Measurements from ENCODE around the gene CENPC.
A peak's percentile ranks its signal among the peaks of the same experiment; 100 is the strongest.
"Not testable (repeated sequence)": the region's sequence is repeated elsewhere in the genome, so short reads cannot be mapped to it uniquely, and the experiment has no call there.

Gene CENPC, protein sequence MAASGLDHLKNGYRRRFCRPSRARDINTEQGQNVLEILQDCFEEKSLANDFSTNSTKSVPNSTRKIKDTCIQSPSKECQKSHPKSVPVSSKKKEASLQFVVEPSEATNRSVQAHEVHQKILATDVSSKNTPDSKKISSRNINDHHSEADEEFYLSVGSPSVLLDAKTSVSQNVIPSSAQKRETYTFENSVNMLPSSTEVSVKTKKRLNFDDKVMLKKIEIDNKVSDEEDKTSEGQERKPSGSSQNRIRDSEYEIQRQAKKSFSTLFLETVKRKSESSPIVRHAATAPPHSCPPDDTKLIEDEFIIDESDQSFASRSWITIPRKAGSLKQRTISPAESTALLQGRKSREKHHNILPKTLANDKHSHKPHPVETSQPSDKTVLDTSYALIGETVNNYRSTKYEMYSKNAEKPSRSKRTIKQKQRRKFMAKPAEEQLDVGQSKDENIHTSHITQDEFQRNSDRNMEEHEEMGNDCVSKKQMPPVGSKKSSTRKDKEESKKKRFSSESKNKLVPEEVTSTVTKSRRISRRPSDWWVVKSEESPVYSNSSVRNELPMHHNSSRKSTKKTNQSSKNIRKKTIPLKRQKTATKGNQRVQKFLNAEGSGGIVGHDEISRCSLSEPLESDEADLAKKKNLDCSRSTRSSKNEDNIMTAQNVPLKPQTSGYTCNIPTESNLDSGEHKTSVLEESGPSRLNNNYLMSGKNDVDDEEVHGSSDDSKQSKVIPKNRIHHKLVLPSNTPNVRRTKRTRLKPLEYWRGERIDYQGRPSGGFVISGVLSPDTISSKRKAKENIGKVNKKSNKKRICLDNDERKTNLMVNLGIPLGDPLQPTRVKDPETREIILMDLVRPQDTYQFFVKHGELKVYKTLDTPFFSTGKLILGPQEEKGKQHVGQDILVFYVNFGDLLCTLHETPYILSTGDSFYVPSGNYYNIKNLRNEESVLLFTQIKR

DNA sequence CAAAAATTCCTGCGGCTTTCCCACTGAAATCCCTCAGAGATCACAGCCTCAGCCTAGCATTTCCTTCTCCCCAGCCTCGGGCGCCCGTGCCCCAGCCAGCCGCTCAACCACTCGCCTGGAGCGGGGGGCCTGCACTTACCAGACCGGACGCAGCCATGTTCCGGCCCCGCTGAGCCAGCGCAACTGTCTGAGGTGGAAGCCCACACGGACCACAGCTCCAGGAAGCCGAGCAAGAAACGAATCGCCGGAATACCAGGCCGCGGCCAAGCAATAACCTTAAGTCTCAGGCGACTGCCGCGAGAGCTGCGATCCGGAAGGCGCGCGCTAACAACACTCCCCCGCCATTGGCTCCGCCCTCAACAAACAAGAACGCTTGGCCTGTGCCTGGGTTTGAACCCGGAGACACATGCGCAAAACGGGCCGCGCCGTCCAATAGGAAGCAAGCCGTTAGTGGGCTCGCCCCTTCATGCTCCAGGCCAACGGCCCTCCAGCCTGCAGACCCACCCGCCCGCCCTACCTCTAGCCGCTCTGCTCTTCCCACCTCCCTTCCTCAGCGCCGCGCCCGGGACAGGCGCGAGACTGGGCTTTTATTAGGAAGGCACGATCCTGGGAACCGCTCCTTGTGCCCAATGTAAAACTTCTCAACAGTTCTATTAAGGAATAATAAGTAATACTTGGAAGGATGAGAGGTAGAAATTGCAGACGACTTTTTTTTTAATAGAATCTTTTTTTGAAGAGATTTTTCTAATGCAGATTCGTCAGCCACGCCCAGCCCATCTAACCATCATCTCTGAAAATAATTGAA is at the start of gene CENPC:
CENPC (minus strand) TSS at position 305 of the 805 bp plus-strand sequence; CDS start at position 157, 148 bp downstream.
- DNase-seq = peak; percentile 71 to 93

DNA sequence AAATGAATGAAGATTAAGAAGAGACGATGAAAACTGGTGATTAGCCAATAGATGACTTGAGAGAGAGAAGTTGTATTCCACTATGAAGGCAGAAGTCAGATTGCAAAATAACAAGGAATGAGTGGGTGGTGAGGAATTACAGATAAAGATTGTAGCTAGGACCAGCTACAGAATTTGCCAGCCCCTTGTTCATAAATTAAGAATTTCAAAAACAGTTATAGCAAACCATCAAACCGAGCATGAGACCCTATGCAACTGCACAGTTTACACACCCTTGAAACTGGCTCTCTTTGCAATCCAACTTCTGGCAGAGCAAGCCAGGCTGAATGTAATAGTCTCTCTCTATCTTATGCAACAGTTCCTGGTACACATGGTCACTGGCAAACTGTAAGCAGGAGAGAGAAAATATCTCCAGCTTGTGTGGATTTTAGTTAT is 48.5 kb upstream of the CENPC start:
- DNase-seq = no peak

DNA sequence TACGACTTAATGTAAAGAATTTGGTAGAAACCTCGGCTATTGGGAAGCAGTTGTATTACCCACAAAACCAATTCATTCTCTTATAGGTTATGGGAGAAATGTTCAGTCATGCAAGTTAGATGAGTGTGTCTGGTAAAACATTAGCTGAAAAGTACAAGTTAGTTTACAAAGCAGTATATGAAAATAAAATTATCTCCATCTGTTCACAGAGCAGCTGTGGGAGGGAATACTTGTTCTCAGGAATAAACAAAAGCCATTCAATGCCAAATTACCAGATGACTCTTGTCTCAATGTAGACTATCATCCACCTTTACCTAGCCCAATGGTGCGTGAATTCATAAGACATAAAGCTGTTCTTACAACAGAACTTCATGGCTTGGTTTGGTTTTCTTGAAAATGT is 41.9 kb upstream of the CENPC start:
- no peak for DNase-seq

DNA sequence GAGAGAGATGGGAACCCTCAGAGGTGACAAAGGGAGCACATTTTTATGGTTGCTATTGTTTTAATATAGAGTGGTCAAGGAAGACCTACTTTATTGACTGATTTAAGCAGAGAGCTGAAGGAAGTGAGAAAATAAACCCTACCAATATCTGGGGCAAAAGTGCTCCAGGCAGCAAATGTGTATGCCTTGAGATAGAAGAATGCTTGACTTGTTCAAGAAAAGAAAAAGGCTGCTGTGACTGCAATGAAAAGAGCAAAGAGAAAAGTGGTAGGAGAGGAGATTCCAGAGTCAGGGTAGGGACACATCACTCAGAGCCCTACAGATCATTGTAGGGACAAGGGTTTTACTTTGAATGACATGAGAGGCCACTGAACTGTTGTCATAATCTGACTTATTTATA is 39.2 kb upstream of the CENPC start:
- DNase-seq = no peak

DNA sequence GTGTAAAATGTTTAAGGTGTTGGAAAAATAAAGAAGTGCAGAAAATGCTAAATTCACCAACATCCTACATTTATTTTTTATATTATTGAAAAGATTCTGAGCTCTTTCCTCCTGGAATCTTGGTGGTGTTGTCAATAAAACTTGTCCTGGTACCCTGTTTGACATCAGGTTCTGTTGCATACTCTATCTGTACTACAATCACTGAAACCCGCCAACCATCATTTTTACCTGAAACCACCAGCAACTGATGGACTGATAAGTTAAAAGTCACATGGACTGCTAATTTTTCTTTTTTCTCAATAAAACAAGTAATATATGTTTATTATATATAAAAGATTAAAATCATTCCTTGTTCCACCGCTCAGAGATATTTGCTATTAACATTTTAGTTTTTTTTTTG is 36.6 kb upstream of the CENPC start:
- no peak for DNase-seq

DNA sequence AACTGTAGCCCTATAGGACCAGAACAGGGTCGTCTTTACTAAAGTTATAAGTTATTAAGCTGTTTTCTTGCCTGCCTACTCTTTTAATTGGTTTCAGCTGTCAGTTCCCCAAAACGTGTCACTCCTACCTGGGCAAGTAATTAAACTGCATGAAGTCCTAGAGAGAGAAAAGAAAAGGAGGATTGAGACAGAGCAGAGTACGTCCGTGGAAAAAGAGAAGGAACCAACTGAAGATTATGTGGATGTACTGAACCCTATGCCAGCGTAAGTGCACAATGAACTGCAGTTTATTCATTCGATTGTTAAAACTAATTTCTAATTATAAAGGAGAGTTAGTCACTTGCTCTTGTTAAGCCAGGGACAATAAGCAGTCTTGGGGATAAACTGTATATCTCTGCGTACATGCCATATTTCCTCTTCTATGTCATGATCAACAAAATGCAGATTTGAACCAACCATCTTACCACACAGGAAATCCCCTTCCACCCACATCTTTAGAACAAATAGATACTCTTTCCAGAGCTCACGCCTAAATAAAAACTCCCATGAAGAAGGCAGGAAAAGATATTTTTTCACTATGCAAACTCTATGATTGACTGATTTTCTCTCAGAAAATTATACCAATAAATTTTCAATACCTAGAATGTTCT is 36.0 kb upstream of the CENPC start:
- peak in 1 of 2 donors; percentile 66 for DNase-seq

DNA sequence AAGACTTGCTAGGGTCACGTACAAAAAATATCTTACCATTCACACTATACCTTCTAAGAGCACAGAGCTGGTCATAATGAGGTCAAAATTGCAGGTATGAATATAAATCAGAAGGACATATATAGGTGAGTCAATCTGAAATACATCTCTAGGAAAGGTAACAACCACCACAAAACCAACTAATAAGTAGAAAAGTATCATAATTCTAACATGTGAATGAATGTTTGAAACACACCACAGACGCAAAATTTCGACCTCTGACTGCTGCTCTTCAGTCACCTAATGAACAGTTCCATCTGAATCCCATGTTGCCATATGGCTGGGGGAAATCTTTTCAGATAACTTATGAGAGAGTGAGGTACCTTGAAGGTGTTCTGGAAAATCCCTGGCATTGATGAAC is 35.3 kb upstream of the CENPC start:
- DNase-seq = no peak

DNA sequence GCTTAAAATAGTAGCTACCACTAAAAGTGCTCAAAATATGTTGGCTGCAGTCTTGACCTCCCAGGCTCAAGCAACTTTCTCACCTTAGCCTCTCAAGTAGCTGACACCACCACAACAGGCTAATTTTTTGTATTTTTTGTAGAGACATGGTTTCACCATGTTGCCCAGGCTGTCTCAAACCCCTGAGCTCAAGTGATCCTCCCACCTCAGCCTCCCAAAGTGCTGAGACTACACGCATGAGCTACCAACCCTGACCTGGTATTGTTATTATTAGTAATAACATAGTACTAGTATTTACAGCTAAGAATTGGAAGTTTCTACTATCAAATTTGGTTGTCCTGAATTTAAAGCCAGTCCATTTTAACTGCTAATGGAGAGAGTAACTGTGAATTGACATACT is 31.2 kb upstream of the CENPC start:
- DNase-seq = no peak

DNA sequence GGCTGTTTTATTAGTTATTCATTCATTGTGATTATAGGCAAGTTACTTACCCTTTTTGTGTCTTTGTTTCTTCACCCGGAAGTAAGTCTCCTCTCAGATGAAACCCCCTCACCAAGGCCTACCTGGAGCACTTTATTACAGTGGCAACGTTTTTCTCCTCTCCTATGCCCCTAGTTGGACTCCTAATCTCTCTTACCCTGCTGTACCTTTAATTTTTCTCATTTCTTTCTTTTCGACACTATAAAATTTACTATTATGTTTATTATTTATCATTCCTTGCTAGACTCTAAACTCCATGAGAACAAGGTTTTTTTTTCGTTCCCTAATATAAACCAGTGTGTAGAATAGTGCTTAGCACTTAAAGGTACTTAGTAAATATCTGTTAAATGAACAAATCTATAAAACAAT is 30.8 kb upstream of the CENPC start:
- no peak for DNase-seq

DNA sequence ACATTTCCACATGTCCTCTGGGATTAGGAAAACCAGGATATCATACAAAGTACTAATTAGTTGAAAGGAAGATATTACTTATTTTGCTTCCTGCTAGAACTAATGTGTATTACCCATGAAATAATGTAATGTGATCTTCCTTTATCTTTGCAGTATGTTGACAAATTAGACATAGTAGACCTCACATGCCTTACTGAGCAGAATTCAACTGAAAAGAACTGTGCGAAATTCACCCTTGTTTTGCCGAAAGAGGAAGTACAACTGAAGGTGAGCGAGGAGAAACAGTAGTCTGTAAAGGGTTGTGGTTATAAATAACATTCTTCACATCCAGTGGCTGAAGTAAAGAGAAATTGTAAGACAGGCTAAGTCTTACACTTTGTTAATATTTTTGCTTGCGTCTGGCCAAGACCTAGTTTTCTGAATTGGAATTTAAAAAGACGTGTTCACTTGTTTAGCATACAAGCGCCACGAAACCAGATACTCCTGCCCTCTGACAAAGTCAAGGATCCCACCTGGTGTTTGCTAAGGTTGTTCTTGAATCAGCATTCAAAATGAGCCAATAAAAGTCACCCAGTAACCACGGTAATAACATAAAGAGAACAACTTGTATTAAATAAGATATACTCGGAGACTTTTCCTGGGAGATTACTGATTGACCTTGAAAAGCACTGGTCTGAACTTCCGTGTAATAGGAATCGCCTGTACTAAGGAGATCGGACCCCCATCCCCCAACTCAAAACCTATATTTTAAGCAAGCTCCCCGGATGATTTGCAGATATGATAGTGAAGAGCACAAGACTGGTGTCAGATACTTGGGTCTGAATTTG is 30.1 kb upstream of the CENPC start:
- peak in 1 of 2 donors; percentile 85 for DNase-seq

DNA sequence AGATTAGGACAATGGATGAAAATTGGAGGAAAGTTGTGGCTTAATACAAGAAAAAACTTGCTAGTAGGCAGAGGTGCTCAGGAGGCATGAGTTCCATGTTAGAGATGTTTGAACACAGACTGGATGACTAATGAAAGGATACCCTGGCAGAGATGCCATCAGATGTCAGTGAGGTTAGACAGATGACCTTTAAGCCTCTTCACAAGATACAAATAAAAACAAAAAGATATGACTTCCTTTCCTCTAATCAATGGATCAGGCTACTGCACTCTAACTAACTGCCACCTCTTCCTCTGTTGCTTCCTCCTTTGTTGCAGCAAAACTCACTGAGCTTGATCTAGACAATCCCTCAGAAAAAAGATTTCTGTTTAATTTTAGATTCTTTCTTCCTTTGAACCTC is 27.9 kb upstream of the CENPC start:
- peak in 1 of 2 donors; percentile 59 for DNase-seq

DNA sequence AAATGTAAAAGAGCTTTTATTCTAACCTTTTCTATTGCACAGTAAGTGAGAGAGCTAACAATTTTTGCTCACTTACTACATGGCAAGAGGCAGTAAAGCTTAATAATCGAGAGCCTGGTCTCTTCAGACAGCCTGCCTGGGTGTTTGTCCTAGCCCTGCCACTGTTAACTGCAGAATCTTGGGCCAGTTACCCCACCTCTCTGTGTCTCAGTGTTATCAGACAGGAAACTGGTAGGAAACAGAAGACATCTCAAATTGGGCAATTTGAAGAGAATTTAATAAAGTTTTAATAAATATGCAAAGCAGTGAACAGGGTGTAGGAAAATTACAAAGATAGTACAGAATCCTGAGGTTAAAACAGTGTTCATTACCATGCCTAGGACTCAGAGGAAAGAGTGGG is 26.7 kb upstream of the CENPC start:
- no peak for DNase-seq

DNA sequence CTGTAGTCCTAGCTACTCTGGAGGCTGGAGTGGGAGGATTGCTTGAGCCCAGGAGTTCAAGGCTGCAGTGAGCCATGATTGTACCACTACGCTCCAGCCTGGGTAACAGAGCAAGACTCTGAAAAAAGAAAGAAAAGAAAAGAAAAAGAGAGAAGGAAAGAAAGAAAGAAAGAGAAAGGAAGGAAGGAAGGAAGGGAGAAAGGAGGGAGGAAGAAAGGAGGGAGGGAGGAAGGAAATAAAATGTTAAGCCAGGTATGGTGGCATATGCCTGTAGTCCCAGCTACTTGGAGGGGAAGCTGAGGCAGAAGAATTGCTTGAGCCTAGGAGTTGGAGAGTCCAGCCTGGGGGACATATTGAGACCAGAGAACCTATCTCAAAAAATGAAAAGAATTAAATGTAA is 25.2 kb upstream of the CENPC start:
- no peak for DNase-seq

DNA sequence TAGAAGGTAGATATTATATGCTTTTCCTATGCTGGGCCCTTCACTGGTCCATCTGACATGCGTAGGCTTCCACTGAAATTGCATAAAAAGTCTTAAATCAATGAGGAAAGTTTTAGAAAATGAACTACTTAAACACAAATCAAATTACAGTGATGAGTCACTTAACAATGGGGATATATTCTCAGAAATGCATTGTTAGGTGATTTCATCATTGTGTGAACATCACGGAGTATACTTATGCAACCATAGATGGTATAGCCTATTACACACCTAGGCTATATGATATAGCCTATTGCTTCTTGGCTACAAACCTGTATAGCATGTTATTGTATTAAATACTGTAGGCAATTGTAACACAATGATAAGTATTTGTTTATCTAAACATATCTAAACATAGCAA is 23.5 kb upstream of the CENPC start:
- DNase-seq = no peak

DNA sequence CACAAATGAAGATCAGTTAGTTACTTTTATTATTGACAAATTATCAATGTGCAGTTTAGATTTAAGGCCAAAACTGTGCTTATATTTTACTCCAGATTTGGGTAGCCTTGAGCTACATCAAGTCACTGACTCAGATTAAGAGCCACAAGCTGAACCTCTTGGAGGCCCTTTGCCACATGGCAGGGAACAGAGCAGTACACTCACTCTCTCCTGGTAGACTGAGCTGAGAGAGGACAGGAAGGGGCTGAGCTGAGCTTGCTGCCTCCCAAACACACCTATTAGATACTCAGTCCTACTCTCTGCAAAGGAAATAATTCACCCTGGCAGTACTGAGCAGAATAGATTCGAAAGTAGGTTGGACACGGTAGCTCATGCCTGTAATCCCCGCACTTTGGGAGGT is 21.0 kb upstream of the CENPC start:
- no peak for DNase-seq

DNA sequence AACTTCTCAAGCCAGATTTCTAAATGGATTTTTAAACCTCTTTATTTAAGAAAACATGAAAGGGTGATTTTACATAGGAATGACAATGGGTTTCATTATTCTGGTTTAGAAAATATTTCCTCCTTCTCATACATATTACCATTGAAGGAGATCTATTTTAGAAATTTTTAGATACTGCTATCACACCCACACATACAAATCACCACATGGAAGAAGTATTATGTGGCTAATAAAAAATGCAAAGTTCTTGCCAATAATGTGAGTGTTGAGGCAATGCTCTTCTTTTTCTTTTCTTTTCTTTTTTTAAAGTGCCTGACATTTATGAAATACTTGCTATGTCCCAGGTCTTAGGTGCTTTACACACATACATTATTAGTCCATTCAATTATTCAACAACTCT is 20.0 kb upstream of the CENPC start:
- DNase-seq = no peak

DNA sequence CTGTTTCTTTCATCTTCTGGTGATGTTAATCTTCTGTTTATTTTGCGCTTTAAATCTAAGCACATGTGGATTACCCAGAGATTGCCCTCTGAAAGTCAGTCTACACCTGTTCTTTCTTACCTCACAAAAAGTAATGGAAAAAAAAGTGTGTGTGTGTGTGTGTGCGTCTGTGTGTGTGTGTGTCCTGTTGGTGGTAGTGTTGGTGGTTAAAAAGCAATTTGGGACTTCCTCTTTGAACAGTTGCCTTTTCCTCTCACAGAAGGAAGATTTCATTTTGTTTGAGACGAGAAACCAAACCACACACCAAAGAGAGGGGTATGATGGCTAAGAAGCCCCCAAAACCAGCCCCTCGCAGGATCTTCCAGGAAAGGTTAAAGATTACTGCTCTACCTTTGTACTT is 13.2 kb upstream of the CENPC start, which contains the start of gene STAP1:
STAP1 (plus strand) TSS at position 235 of the 400 bp plus-strand sequence; CDS start at position 318, 83 bp downstream.
- peak in 1 of 2 donors; percentile 70 for DNase-seq

DNA sequence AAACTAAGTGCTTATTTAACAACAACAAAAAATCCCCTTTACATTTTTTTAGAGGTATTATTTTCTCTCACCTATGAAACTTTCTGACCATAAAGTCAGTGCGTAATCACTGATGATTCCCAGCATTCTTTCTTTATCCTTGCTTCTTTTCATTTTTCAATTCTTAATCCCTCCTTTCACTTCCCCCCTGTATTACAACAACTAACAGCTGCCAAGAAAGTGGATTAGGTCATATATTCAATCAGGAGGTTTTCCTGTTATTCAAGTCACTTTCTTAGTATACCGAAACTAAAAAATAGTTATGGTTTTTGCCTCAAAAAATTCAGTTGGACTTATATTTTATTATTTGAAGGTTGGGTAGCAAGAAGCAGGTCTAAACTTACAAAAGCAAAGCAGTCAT is 11.1 kb upstream of the CENPC start:
- DNase-seq = no peak

DNA sequence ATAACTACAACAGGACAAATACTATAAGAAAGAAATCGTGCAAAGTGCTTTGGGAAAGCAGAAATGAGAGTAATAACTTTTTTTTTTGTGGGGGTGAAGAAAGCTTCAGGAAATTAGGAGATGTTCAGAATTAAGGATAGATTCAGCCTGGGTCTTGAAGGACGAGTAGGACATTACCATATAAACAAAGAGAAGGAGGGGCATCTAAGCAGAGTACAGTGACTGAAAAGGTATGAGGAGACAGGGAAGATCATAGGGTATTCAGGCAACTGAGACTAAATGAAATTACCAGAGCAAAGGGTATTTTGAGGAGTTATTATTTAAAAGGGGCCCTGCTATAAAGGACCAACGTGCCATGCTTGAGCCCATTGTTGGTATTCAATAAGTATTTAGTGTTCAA is 10.1 kb upstream of the CENPC start:
- DNase-seq = no peak

DNA sequence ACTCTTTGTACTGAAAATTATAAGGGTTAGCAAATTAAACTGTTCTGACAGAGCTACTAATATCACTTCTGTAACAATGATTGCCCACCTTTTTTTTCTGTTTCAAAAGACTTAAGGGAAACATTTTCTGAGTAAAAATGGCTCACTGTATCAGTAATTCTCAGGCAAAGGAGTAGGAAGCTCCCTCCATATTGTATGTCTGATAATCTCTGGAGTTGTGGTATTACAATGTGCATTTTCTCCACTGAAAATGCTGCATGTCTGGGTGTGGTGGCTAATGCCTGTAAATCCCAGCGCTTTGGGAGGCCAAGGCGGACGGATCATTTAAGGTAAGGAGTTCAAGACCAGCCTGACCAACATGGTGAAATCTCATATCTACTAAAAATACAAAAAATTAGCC is 8.8 kb upstream of the CENPC start:
- no peak for DNase-seq

DNA sequence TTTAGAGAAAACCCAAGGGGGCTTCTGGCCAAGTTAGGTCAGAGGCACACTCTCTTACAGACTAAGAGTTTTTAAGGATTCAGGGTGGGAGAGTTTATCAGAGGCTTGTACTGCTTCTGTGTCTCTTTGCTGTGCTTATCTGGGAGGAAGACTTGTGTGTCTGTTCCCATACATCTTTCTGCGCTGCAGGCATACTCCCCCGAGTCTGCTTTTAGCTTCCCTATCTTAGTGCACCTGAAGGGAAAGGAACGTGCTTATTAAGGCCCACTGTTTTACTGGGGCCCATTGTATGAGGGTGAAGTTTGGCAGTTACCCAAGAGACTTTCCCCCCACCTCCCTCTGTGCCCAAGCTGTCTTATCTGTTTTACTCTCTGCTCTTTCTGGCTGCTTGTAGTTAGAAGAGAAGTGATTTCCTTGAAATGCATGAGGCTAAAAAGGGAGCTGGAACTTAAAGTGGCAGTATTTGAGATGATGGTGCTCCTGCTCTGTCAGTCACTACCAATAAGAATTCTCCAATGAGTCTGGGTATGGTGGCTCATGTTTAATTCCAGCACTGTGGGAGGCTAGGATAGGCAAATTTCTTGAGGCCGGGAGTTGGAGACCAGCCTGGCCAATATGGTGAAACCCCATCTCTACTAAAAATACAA is 7.0 kb upstream of the CENPC start:
- not testable (repeated sequence) for DNase-seq
